HG03039 (cell line): ENCODE measurements around the gene CCDC137.
"Not testable (repeated sequence)": the region's sequence is repeated elsewhere in the genome, so short reads cannot be mapped to it uniquely, and the experiment has no call there.

Experiments
- ATAC-seq: cut with Tn5 transposase; IDR thresholded peaks from one replicate; pipeline ENCODE4 v1.9.1; 2021; ENCODE audit warnings: mild to moderate bottlenecking, moderate library complexity; ENCODE audit not compliant: unreplicated experiment

The CCDC137 gene

DNA sequence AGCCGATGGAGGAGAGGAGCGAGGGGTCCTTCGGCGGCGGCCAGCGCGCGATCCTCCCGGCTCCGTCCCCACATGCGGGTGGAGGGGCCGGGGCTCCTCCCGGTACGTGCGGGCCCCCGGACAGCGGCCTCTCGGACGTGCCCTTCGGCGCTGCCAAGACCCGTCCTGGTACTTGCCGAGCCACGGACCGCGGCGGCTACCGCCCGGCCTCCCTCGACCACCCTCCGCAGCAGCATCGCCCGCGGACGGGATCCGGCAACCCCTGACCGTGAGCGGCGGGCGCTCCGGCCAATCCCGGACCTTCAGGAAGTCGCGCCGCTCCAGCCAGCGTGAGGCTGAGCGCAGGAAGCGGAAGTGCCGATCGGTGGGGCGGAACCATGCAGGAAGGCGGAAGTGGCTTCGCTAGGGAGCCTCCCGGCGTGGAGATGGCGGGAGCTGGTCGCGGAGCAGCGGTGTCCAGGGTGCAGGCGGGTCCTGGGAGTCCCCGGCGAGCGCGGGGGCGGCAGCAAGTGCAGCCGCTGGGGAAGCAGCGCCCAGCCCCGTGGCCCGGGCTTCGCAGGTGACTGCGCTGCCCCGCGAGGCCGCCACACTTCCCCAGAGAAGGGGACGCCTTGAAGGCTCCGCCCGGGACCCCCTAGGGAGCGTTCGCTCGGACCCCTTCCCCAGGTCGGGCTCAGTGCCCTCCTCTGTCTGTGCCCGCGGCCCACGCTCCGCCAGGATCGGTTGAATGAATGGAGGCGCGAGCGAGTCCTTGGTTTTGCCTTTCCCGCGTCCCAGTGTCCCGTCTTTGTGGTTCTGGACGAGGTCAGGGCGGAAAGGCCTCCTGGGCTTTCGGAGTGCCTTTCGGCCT lies at the start of gene CCDC137, which contains the start of gene OXLD1:
CCDC137 (plus strand) TSS at position 396 of the 850 bp plus-strand sequence; CDS start at position 426, 30 bp downstream.
OXLD1 (minus strand) TSS at position 264 of the 850 bp plus-strand sequence; CDS start at position 236, 28 bp downstream.
- peak; percentile 90 for ATAC-seq

GRCh38 chr17:81616877-81617276 lies 49.7 kb upstream of the CCDC137 start:
- ATAC-seq, result no peak

DNA sequence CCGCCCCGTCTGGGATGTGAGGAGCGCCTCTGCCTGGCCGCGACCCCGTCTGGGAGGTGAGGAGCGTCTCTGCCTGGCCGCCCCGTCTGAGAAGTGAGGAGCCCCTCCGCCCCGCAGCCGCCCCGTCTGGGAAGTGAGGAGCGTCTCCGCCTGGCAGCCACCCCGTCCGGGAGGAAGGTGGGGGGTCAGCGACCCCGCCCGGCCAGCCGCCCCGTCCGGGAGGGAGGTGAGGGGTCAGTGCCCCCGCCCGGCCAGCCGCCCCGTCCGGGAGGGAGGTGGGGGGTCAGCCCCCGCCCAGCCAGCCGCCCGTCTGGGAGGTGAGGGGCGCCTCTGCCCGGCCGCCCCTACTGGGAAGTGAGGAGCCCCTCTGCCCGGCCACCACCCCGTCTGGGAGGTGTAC lies 48.2 kb upstream of the CCDC137 start:
- not testable (repeated sequence) for ATAC-seq

- no peak for ATAC-seq
These were observed 44.9 kb upstream of the CCDC137 start for GRCh38 chr17:81621494-81622130.

GRCh38 chr17:81630274-81630673 lies 36.3 kb upstream of the CCDC137 start:
- ATAC-seq, result no peak

- no peak for ATAC-seq
These were observed 35.1 kb upstream of the CCDC137 start for GRCh38 chr17:81631482-81631881.

DNA sequence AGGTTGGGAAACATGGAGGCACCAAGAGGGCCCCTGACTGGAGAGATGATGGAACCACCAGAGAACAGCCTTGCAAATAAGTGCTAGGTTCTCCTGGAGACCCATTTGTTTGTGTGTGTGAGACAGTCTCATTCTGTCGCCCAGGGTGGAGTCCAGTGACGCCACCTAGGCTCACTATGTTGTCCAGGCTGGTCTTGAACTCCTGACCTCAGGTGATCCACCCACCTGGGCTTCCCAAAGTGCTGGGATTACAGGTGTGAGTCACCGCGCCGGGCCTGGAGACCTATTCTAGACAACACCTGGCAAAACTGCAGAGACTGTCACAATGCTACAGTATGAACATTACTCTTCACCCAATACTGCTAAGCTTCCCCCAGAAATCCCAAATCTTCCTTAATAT lies 31.1 kb upstream of the CCDC137 start:
- ATAC-seq, result no peak

DNA sequence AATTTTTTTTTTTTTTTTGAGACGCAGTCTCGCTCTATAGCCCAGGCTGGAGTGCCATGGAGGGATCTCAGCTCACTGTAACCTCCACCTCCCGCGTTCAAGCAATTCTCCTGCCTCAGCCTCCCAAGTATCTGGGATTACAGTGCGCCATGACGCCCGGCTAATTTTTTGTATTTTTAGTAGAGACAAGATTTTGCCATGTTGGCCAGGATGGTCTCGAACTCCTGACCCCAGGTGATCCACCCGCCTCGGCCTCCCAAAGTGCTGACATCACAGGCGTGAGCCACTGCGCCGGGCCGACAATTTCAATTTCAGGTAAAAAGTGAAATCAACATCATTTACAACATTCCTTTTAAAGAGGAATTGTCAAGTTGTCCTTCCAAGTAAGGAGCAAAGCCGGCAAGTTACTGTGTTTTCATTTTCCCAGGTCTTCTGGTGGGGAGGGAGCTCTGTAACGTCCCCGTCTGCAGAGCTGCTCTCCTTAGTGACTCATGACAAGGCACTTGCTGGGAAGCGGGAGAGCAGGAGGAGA lies 30.5 kb upstream of the CCDC137 start:
- no peak for ATAC-seq

DNA sequence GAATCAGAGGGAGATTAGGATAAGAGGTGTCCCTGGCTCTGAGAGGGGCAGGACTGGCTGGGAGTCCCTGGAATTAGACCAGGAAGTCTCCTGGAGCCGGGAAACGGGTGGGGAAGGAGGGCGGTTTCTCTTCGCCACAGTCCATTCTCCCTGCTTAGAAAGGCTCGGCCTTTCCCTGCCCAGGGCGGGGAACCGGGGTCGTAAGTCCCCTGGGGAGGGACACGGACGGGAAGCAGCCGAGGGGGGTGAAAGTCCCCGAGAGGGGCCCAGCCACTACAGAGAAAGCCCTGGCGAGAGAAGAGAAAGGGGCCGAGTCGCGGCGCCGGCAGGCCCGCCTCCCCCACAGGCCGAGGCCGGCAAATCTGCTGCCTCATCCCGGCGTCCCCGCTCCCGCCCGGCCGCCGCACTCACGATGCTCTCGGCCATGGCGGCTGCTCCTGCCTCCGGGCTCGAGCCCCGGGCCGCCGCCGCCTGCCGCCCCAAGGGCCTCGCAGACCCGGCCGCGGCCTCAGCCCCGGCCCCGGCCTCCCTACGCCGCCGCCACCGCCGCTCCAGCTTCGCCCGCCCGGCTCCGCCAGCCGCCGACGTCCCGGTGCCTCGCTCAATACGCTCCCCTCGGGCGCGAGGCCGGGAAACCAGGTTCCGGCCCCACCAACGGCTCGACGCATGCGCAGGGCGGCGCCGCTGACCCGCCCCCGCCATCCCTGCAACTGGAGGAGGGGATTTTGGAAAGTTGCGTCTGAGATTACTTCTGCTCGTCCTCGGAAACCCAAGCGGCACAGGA lies 29.8 kb upstream of the CCDC137 start, which contains the start of the genes NPLOC4 and TSPAN10:
NPLOC4 (minus strand) TSS at position 608 of the 784 bp plus-strand sequence; CDS start at position 426, 182 bp downstream.
TSPAN10 (plus strand) TSS at position 692 of the 784 bp plus-strand sequence. CDS start 5,217 bp downstream, outside the sequence.
- ATAC-seq, result peak; percentile 83

- ATAC-seq, result no peak
These were observed 27.9 kb upstream of the CCDC137 start for GRCh38 chr17:81638683-81639082.

GRCh38 chr17:81640011-81640410 lies 26.5 kb upstream of the CCDC137 start:
- no peak for ATAC-seq

DNA sequence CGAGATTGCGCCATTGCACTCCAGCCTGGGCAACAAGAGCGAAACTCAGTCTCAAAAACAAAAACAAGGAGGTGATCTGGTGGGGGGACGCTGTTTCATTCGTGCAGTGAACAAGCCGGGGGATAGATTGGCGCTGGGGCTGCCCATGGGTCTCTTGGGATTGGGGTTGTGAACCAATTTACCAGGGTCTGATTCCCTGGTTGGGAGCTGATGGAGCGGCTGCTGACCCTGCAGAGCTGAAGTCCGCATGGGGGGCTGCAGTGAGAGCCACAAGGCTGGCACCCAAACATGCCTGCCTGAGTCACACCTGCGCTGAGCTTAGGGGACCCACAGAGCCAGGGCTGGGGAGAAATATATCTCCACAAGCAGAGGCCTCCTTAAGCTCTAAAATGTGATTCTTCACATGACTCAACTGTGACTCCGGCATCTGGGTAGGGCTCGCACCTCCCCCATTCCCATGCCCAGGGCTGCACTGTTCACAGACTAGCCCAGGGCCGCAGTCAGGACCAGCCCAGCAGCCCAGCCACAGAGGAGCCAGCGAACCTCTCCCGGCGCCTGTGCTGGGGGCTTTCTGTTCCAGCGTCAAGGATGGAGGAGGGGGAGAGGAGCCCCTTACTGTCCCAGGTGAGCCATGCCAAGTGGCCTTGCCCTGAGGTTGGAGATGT lies 24.6 kb upstream of the CCDC137 start:
- ATAC-seq, result no peak

DNA sequence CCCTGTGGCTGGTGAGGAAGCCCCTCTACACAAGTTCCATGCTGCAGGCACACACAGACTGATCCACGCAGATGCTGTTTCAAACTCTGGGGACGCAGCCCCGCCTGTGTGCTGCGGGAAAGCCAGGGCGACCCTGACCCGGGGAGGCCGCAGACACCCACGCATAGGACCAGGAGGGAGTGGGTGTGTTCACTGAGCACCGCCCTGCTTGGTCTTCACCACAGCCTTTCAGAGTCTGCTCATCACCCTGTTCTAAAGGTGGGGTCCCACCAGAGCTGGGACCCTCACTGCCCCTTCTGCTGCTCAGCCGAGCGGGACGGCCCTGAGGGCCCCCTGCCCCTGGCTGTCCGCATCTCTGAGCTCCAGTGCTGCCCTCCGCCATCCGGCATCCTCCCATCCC lies 22.0 kb upstream of the CCDC137 start:
- no peak for ATAC-seq

DNA sequence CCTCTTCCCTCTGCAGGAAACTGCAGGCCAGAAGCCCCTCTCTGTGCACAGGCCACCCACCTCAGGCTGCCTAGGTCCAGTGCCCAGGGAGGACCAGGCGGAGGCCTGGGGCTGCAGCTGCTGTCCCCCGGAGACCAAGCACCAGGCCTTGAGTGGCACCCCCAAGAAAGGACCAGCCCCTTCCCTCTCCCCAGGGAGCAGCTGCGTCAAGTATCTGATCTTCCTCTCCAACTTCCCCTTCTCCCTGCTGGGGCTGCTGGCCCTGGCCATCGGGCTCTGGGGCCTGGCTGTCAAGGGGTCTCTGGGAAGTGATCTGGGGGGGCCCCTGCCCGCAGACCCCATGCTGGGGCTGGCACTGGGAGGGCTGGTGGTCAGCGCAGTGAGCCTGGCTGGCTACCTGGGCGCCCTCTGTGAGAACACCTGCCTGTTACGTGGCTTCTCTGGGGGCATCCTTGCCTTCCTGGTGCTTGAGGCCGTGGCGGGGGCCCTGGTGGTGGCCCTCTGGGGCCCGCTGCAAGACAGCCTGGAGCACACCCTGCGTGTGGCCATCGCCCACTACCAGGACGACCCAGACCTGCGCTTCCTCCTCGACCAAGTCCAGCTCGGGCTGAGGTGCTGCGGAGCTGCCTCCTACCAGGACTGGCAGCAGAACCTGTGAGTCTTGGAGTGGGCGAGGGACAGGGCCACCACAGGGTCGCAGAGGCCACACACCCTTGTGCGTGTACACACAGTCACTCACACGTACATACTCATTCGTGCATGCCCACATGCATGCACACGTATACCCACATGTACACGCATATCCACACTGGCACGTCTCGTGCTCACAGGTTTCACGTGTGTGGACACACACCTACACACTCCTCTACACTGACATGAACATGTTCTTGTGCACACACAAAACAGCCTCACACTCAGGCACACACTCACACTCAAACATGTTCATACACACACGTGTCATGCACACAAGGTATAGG lies 21.3 kb upstream of the CCDC137 start:
- no peak for ATAC-seq

- ATAC-seq, result no peak
These were observed 19.5 kb upstream of the CCDC137 start for GRCh38 chr17:81646869-81647600.

GRCh38 chr17:81647640-81648012 lies 18.9 kb upstream of the CCDC137 start:
- ATAC-seq, result no peak

DNA sequence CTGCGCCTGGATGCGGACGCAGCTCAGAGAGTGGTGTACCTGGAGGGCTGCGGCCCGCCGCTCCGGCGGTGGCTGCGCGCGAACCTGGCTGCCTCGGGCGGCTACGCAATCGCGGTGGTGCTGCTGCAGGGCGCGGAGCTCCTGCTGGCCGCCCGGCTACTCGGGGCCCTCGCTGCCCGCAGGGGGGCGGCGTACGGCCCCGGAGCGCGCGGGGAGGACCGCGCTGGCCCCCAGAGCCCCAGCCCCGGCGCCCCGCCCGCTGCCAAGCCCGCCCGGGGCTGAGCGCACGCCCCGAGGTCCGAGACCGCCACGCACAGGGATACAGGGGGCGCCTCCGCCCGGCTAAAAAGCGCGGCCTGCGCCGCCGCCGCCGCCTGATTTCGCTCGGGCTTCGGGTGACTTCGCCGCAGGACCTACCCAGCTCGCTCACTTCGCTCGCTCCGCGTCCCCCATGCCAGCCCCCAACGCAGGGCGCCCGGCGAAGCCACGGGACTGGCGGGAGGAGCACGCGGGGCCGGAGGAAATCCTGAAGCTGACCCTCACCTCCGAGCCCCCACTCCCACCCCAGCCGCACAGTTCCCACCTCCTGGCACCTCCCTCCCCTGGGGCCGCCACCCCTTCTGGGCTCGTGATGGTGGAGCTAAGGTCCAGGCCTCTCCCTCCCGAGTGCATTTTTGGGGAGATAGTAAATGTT lies 18.4 kb upstream of the CCDC137 start:
- ATAC-seq, result no peak

DNA sequence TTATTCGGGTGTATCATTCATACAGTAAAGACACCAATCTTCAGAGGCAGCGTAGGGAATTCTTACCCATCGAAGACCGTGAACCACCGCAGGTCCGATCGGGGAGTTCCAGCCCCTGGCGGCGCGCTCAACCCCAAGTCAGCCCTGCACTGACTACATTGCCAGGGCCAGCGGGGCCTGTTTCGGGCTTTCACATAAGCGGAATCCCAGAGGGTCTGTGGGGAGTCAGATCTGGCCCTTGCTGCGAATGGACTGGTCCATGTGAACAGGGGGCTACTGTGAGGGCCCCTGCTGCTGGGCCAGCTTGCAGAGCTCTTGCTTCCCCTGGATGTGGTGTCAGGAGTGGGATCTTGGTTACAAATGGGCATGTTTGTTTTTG lies 17.8 kb upstream of the CCDC137 start:
- ATAC-seq, result no peak
